Measurements from ENCODE around the gene ZNF326. TPM values are rescaled to one million over a fixed set of nuclear protein-coding genes. Genes with fewer than 3 reads are reported as not detected.
"Not testable (repeated sequence)": the region's sequence is repeated elsewhere in the genome, so short reads cannot be mapped to it uniquely, and the experiment has no call there.

ZNF326 gene
- total RNA-seq, 1 experiment from 2014 or later: 6.8 TPM

GRCh38 chr1:89965193-89965768, 29.6 kb upstream of the ZNF326 start:
- no peak for DNase-seq (ENCODE audit: low spot score)

DNA sequence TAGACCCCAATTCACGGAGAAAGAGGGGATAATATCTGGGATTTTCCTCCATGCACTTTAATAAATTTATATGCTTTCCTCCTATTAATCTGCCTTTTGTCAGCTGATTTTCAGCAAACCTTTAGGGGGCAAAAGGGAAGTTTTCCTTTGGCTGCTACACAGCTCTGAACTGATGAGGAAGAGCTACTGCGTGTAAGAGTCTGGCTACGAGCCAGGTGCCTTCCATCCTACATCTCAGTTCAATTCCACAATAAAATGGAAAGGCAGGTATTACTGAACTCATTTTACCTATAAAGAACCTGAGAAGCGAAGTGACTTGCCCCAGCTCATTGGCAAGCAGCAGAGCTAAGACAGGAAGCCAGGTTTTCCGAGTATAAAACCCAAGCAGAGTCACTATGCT, 28.3 kb upstream of the ZNF326 start:
- DNase-seq (ENCODE audit: low spot score): no peak

GRCh38 chr1:89971600-89971999, 23.3 kb upstream of the ZNF326 start:
- DNase-seq (ENCODE audit: low spot score): no peak

DNA sequence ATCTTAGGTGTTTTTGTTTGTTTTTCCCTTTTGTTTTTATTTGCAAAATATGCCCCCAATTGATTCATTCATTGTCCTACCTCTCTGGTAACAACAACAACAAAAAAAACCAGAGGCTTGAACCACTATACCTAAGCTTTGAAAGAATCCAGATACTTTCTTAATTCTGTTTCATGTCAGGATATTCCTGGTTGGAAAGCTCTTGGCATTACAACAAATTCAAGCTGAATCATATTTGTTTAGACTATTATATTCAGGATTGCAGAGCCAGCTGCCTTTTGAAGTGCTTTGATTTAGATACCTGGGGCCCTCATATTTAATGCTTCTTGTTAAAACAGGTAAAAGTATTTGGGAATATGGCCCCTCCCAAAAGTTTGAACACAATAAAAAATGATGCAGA, 22.9 kb upstream of the ZNF326 start:
- no peak for DNase-seq (ENCODE audit: low spot score)

DNA sequence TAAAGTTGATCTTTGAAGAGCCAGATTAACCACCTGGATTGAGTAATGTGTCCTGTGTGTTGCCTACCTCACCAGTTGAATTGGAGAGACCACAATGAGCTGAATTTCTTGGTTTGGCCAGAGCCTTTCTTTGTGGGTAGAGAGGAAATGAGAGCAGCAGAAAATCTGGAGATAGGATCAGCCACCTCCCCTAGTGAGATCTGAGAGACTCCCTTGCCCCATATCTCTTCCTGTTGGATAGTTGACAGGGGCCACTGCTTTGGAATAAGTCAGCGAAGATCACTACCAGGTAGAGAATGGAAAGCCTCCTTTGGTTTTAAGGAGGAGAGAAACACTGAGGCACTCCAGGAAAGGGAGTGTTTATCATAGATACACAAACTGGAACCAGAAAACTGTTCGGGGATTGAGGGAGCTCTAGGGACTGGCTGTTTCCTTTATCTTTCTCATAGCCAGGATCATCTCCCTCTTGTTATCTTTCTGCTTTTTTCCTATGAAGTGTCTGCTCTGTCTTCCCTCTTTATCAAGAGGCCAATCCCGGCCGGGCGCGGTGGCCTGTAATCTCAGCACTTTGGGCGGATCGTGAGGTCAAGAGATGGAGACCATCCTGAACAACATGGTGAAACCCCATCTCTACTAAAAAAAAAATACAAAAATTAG, 21.3 kb upstream of the ZNF326 start:
- no peak for DNase-seq (ENCODE audit: low spot score)

DNA sequence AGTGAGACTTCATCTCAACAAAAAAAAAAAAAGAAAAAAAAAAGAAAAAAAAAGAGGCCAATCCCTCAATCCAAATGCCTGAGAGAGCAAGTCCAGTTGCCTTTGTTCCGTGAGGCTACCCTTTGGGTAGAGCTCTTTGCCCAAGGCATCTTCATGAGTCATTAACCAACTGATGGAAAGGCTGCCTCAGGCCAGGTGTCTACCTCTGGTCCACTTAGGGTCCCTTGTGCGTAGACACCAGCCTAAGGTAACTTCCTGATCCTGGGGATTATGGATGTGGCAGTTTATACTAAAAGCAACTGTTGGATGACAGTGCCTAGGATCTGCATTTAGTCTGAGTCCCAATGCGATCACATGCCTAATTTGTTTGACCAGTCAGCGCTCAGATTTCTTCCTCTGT, 20.7 kb upstream of the ZNF326 start:
- DNase-seq (ENCODE audit: low spot score): no peak

DNA sequence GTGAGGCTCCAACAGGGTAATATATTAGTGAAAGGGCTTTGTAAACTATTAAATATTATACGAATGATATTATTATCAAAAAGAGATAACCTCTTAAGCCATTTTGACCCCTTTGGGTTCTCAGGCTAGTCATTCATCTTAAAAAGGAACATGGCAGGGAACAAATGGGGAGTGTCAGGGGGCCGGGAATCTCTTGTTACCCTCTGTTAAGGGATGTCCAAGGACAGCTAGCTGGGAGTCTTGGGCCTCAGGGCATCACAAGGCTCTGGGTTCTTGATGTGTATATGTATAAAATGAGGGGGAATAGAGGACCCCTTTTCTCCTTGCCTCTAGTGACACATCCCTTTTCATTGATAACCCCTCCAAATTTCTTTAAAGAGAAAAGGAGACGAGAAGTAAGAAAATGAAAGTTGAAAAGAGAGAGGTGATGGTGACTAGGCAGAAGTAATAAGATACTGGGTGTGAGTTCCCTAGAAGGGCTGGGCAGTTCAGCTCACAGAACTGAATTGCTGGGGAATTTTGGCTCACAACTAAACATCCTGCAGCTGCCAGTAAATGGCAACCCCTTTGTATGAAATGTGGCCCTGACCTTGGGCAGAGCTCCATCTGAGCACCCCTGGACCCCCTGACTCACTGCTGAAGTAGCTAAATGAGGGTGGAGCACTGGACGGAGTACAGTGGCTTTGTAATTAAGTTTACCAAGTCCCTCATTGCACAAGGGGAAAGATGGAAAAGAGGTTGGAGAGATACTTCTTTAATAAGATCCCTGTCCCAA, 20.0 kb upstream of the ZNF326 start:
- no peak for DNase-seq (ENCODE audit: low spot score)

GRCh38 chr1:89975540-89976125, 19.3 kb upstream of the ZNF326 start:
- DNase-seq (ENCODE audit: low spot score): no peak

- DNase-seq (ENCODE audit: low spot score): no peak
Measured at GRCh38 chr1:89978755-89979154, 16.2 kb upstream of the ZNF326 start.

GRCh38 chr1:89980605-89981004, 14.3 kb upstream of the ZNF326 start:
- DNase-seq (ENCODE audit: low spot score): no peak

- not testable (repeated sequence) for DNase-seq (ENCODE audit: low spot score)
Measured at GRCh38 chr1:89982846-89983245, 12.1 kb upstream of the ZNF326 start.

GRCh38 chr1:89984564-89985116, 10.3 kb upstream of the ZNF326 start:
- DNase-seq (ENCODE audit: low spot score): not testable (repeated sequence)

DNA sequence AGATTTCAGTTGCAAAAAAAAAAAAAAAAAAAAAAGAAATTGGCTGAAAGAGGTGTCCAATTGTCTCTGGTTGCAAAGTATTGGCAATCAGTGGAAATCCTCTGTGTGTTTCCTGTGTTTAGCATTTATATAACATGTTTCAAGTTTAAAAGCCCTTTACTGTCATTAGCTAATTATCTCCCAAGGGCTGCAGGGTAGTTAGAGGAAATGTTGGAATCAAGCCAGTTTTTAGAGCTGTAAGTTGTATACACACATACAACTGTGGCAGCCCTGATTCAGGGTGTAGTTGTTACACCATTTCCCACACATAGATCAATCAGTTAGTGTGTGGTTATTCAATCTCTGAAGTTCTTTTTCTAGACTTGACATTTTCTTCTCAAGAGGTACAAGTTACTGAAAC, 8.9 kb upstream of the ZNF326 start:
- no peak for DNase-seq (ENCODE audit: low spot score)

- peak; percentile 88 for DNase-seq (ENCODE audit: low spot score)
Measured at GRCh38 chr1:89987159-89987819, 7.6 kb upstream of the ZNF326 start.

- no peak for DNase-seq (ENCODE audit: low spot score)
Measured at GRCh38 chr1:89989099-89989498, 5.8 kb upstream of the ZNF326 start.

DNA sequence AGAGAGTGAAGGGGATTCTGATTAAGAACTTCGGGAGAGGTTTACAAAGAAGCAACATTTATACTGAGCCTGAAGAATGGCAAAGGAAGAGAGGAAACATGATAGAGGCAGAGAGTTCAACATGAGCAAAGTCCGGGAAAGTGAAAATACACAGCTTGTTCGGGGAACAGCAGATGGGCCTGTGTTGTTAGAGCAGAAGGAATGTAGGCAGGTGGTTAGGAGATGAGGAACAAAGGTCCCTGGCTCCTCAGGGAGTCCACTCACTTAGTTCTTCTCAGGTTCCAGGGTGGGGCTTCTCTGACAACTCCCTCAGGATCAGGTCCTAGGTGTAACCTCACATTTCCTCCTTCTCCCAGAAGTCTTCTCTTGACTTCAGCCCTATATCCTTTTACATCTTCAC, 5.1 kb upstream of the ZNF326 start:
- DNase-seq (ENCODE audit: low spot score): peak; percentile 76

- DNase-seq (ENCODE audit: low spot score): no peak
Measured at GRCh38 chr1:89990976-89991831, 3.7 kb upstream of the ZNF326 start.

DNA sequence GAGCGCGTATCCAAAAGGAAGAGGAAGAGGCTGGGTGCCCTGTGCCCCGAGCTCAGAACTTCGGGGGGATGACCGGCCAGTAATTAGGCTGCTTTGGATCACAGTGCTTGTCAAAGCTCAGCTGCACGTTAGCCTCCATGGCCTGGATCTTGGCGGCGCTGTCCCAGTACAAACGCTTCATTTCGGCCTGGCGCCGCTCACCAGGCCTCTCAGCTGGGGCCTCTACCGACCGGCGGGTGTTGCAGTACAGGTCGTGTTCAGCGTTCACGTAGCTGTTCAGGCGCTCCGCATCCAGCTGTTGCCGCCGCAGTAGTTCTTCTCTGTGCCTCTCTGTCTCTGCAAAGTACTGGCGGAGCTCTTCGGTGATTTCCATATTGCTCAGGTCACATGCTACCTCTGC, 1.4 kb upstream of the ZNF326 start:
- no peak for DNase-seq (ENCODE audit: low spot score)

GRCh38 chr1:89994231-89994804, 592 bp upstream of the ZNF326 start:
- DNase-seq (ENCODE audit: low spot score): no peak

Data from HT-29 (cell line).